Hepatocyte (in vitro differentiated cells): Measurements from ENCODE around the gene PPIH.

ENCODE experiments used
- EZH2 ChIP-seq: fragments of 200-600 bp; sonication (generic); IDR thresholded peaks from 2 replicates; pipeline ENCODE4 v1.6.1; 2016; ENCODE audit warnings: antibody characterized with exemption, mild to moderate bottlenecking, borderline replicate concordance
- TF ChIP-seq, protein P1 (sequence below): fragments of 200-600 bp; sonication (generic); IDR thresholded peaks from 2 replicates; pipeline ENCODE4 v1.5.1; 2016; ENCODE audit warnings: antibody characterized with exemption, mild to moderate bottlenecking; ENCODE audit not compliant: poor library complexity

DNA sequence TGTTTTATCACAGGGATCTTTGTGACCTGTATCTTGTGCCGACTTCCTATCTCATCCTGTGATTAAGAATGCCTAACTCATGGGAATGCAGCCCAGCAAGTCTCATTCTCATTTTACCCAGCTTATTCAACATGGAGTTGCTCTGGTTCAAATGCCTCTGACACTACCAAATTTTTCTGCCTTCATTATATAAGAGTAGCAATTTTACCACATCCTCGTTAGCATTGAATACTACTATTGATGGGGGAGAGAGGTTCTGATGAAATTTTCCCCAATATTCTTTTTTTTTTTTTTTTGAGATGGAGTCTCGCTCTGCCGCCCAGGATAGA lies 44.5 kb upstream of the PPIH start:
- TF ChIP-seq, protein P1, sequence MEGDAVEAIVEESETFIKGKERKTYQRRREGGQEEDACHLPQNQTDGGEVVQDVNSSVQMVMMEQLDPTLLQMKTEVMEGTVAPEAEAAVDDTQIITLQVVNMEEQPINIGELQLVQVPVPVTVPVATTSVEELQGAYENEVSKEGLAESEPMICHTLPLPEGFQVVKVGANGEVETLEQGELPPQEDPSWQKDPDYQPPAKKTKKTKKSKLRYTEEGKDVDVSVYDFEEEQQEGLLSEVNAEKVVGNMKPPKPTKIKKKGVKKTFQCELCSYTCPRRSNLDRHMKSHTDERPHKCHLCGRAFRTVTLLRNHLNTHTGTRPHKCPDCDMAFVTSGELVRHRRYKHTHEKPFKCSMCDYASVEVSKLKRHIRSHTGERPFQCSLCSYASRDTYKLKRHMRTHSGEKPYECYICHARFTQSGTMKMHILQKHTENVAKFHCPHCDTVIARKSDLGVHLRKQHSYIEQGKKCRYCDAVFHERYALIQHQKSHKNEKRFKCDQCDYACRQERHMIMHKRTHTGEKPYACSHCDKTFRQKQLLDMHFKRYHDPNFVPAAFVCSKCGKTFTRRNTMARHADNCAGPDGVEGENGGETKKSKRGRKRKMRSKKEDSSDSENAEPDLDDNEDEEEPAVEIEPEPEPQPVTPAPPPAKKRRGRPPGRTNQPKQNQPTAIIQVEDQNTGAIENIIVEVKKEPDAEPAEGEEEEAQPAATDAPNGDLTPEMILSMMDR = no peak
- no peak for TF ChIP-seq EZH2
